GM12878 (cell line): ENCODE measurements around the gene DPM3. TPM values are rescaled to one million over a fixed set of nuclear protein-coding genes. Genes with fewer than 3 reads are reported as not detected.

Experiments
- ATAC-seq: fragments of 200-7000 bp; cut with Tn5 transposase; 3 replicates; pipeline ENCODE4 v1.9.1; 2020; ENCODE audit warnings: mild to moderate bottlenecking, moderate library complexity
- BruUV-seq: library from RNA; stranded (reverse); fragments of 400-500 nt; replicated peaks from 2 replicates; lab custom pipeline; 2021; lab: Mats Ljungman, UMichigan
- CTCF ChIA-PET: fragments of 300-600 bp; sonication (Branson Sonifier 250); formaldehyde crosslinking; extraction: SDS; loops from one replicate; lab custom pipeline; 2021; ENCODE audit warnings: inconsistent platforms; lab: Yijun Ruan, JAX
- POLR2A ChIA-PET: fragments of 350-600 bp; formaldehyde crosslinking; extraction: SDS; loops from one replicate; lab custom pipeline; 2021; ENCODE audit warnings: inconsistent platforms; lab: Charles Lee
- RAD21 ChIA-PET: fragments of 300-600 bp; sonication (Branson Sonifier 250); formaldehyde crosslinking; loops from one replicate; lab custom pipeline; 2023; ENCODE audit warnings: antibody characterized with exemption; ENCODE audit not compliant: unreplicated experiment; lab: Charles Lee
- SMC1A ChIA-PET: fragments of 300-600 bp; sonication (Branson Sonifier 250); formaldehyde crosslinking; loops from one replicate; lab custom pipeline; 2023; ENCODE audit not compliant: unreplicated experiment, uncharacterized antibody; lab: Charles Lee
- DNase-seq: peaks from one replicate; pipeline ENCODE4 v3.0.0-alpha.2; 2011; ENCODE audit warnings: low read depth, low spot score
- FAIRE-seq: peaks from 3 replicates; lab custom pipeline; 2011; peaks lifted over from hg19 to GRCh38; lab: Jason Lieb, UNC
- H2AFZ ChIP-seq: 2 replicates; pipeline ENCODE4 v1.6.0; 2011; ENCODE audit warnings: low read depth, low read length, control low read depth; ENCODE audit not compliant: control insufficient read depth
- H3K27ac ChIP-seq: 2 replicates; pipeline ENCODE4 v1.5.1; 2011; ENCODE audit warnings: control low read depth; ENCODE audit not compliant: control insufficient read depth, insufficient read depth
- H3K27me3 ChIP-seq, 2 experiments: replicated peaks in 1 of 2; 2 replicates each; pipeline versions ENCODE4 v1.6.0 to v1.6.1; 2011; ENCODE audit warnings: low read length in 1 of 2; ENCODE audit not compliant: control insufficient read depth in 2 of 2, insufficient read depth in 2 of 2
- H3K36me3 ChIP-seq, 2 experiments: 2 replicates each; pipeline ENCODE4 v1.5.1; 2011; ENCODE audit warnings: low read length in 1 of 2; ENCODE audit not compliant: control insufficient read depth in 2 of 2, insufficient read depth in 2 of 2
- H3K4me1 ChIP-seq: 2 replicates; pipeline ENCODE4 v1.6.1; 2011; ENCODE audit warnings: mild to moderate bottlenecking, low read length, moderate library complexity, mixed read lengths; ENCODE audit not compliant: control insufficient read depth, insufficient read depth
- H3K4me2 ChIP-seq: 2 replicates; pipeline ENCODE4 v1.6.0; 2011; ENCODE audit warnings: control low read depth; ENCODE audit not compliant: control insufficient read depth, insufficient read depth
- H3K4me3 ChIP-seq: fragments of 200-600 bp; sonication (generic); 2 replicates; pipeline ENCODE4 v1.5.1; 2016
- H3K79me2 ChIP-seq: 2 replicates; pipeline ENCODE4 v1.6.0; 2011; ENCODE audit warnings: low read length; ENCODE audit not compliant: control insufficient read depth, insufficient read depth
- H3K9ac ChIP-seq: 2 replicates; pipeline ENCODE4 v1.8.0; 2011; ENCODE audit warnings: low read length, control low read depth, mixed read lengths; ENCODE audit not compliant: control insufficient read depth, insufficient read depth
- H3K9me3 ChIP-seq: replicated peaks from 3 replicates; pipeline ENCODE4 v1.5.1; 2011; ENCODE audit warnings: mild to moderate bottlenecking, low read length; ENCODE audit not compliant: control insufficient read depth, insufficient read depth
- H4K20me1 ChIP-seq: 2 replicates; pipeline ENCODE4 v1.6.0; 2011; ENCODE audit not compliant: control insufficient read depth, insufficient read depth
- BHLHE40 ChIP-seq, 2 experiments: fragments of 450-650 bp in 1 of 2; IDR thresholded peaks; 2 replicates each; pipeline ENCODE4 v1.6.1; 2011 to 2017; ENCODE audit warnings: low read depth in 2 of 2, borderline replicate concordance in 1 of 2, improper control_type of control experiment in 1 of 2, low read length in 1 of 2, mild to moderate bottlenecking in 1 of 2
- JUND ChIP-seq: IDR thresholded peaks from 2 replicates; pipeline ENCODE4 v1.6.1; 2012; ENCODE audit warnings: low read depth, mild to moderate bottlenecking, low read length, improper control_type of control experiment, moderate library complexity
- LARP7 ChIP-seq: fragments of 450-650 bp; IDR thresholded peaks from 2 replicates; pipeline ENCODE4 v1.6.1; 2017; ENCODE audit warnings: mild to moderate bottlenecking
- NFYA ChIP-seq: IDR thresholded peaks from 2 replicates; pipeline ENCODE4 v1.6.1; 2011; ENCODE audit warnings: low read depth, mild to moderate bottlenecking, low read length, improper control_type of control experiment, borderline replicate concordance
- NR2C2 ChIP-seq: IDR thresholded peaks from 2 replicates; pipeline ENCODE4 v1.6.1; 2011; ENCODE audit warnings: borderline replicate concordance, low read depth; ENCODE audit not compliant: control insufficient read depth, insufficient read length
- WGBS: methylation state at CpG from one replicate; pipeline ENCODE4 v1.1.6; 2016; ENCODE audit warnings: low lambda C conversion rate; ENCODE audit not compliant: insufficient replicate concordance, insufficient coverage; ENCODE audit errors: missing lambda C conversion rate; 5-methylcytosine and 5-hydroxymethylcytosine counted together
- in situ Hi-C: fragments of 300-500 bp; cut with MboI; formaldehyde crosslinking; loops from 9 replicates; pipeline ENCODE4 v1.14.3; 2018; ENCODE audit warnings: mixed read lengths
- intact Hi-C: fragments of 100-400 bp; cut with micrococcal nuclease; formaldehyde crosslinking; loops from one replicate; pipeline ENCODE4 v1.14.2; 2022; ENCODE audit not compliant: unreplicated experiment
- polyA plus RNA-seq, 11 experiments: library from polyadenylated mRNA; depleted of rRNA in 4 of 11; unstranded in 6 of 11; stranded (reverse) in 5 of 11; fragments of >200 nt; fragmentation: Nextera tagmentation in 4 of 11; fragmentation: Illumina TruSeq in 1 of 11; extraction: Ambion mirVana in 4 of 11; extraction: Trizol in 1 of 11; gene quantifications; 1 replicate in 1 of 11; 2 replicates in 10 of 11; pipeline versions ENCODE4 v1.2.1 to v1.2.3, GENCODE V29; 2011 to 2016; ENCODE audit warnings: inconsistent platforms in 2 of 11, missing spikeins in 2 of 11, low read depth in 1 of 11
- total RNA-seq, 4 experiments: library from RNA; depleted of rRNA in 3 of 4; stranded (reverse); fragments of >200 nt in 3 of 4; fragmentation: Illumina TruSeq in 1 of 4; extraction: Trizol in 1 of 4; gene quantifications; 2 replicates each; pipeline versions ENCODE4 v1.2.1 to v1.2.3, GENCODE V29; 2013 to 2021

DPM3 gene
- total and polyA plus RNA-seq, 10 of the 15 experiments (the other 5 are each of a cell fraction or from before 2014, with no cell fraction given): 5.9 to 78.7 (median 25.7) TPM

GRCh38 chr1:155127967-155128754 lies 12.2 kb downstream of the DPM3 start:
- RAD21 ChIA-PET: interaction anchor here (0.9 to 1.1 kb wide), 3 partner anchors 41 to 45 kb away, joined by 3 to 5 read pairs (median 4); partner anchors contain the start of gene KRTCAP2
- WGBS: 10% methylated on average over 15 of the region's 17 CpGs
- DNase-seq (no peak), ATAC-seq (peak; percentile 8), FAIRE-seq (no peak)
- H4K20me1 ChIP-seq: no peaks in the 10 kb centered on the region
- intact Hi-C loops (no loop called here), in situ Hi-C loops (no loop called here)
- BruUV-seq: no TSS peak
- POLR2A ChIA-PET: interaction anchor here (0.7 kb wide), 1 partner anchor 79 kb away, joined by 4 read pairs; no protein-coding TSS in a partner anchor
- H3K79me2 ChIP-seq: no peaks in the 10 kb centered on the region
- H3K27ac ChIP-seq: no peak overlapping the region
- no peak overlapping the region for H2AFZ ChIP-seq
- SMC1A ChIA-PET: no interaction called here
- H3K9me3 ChIP-seq: no peaks in the 10 kb centered on the region
- TF ChIP-seq NFYA: no peak
- no peak for TF ChIP-seq NR2C2
- TF ChIP-seq LARP7: peak; percentile 17; the same call in 1 of the 2 replicates
- no peak for TF ChIP-seq JUND
- peak in 1 of 2 experiments; percentile 15; a peak in 1 of 4 replicates for TF ChIP-seq BHLHE40 (IDR thresholded peaks at IDR 0.05; ENCODE audit: borderline replicate concordance in 1 of 2, low read depth in 2 of 2, low read length in 1 of 2)
- H3K4me3 ChIP-seq: peak overlapping the region; percentile 34; the same call in 1 of the 2 replicates
- peak overlapping the region; percentile 75 for H3K4me2 ChIP-seq
- peaks cover 14% of the 10 kb centered on the region for H3K4me1 ChIP-seq
- peaks cover 14 to 24% of the 10 kb centered on the region in 2 experiments for H3K27me3 ChIP-seq
- CTCF ChIA-PET: interaction anchor here (0.6 to 1.2 kb wide), 7 partner anchors 9 to 123 kb away, joined by 3 to 4 read pairs (median 3); partner anchors contain the start of gene KRTCAP2
- no peaks in the 10 kb centered on the region for H3K36me3 ChIP-seq
- peak overlapping the region; percentile 38; the same call in 1 of the 2 replicates for H3K9ac ChIP-seq
